Measurements from ENCODE around the gene DNAJA2.
A peak's percentile ranks its signal among the peaks of the same experiment; 100 is the strongest.
"Not testable (repeated sequence)": the region's sequence is repeated elsewhere in the genome, so short reads cannot be mapped to it uniquely, and the experiment has no call there.

The DNAJA2 gene

GRCh38 chr16:46948548-46949166 lies 24.8 kb downstream of the DNAJA2 start:
- DNase-seq (ENCODE audit: low spot score) = no peak
- TF ChIP-seq CTCF (IDR thresholded peaks at IDR 0.05) = no peak
- no peak overlapping the region for H3K4me3 ChIP-seq
- H3K27ac ChIP-seq = no peak overlapping the region

- H3K27ac ChIP-seq = no peak overlapping the region
- TF ChIP-seq CTCF (IDR thresholded peaks at IDR 0.05) = no peak
- no peak for DNase-seq (ENCODE audit: low spot score)
These were observed 25.4 kb downstream of the DNAJA2 start for GRCh38 chr16:46947900-46948547.

GRCh38 chr16:46944713-46945112 lies 28.8 kb downstream of the DNAJA2 start:
- not testable (repeated sequence) for H3K4me3 ChIP-seq; DNase-seq (ENCODE audit: low spot score); H3K27ac ChIP-seq

More at GRCh38 chr16:46947900-46948547, 25.4 kb downstream of the DNAJA2 start:
- no peak overlapping the region for H3K4me3 ChIP-seq

GRCh38 chr16:46937536-46937935 lies 35.9 kb downstream of the DNAJA2 start:
- Histone ChIP-seq H3K4me3 (no peak overlapping the region), H3K27ac (no peak overlapping the region)
- TF ChIP-seq CTCF (IDR thresholded peaks at IDR 0.05) = no peak
- no peak for DNase-seq (ENCODE audit: low spot score)

GRCh38 chr16:46932802-46933201 lies 40.7 kb downstream of the DNAJA2 start:
- DNase-seq (ENCODE audit: low spot score) = no peak
- H3K4me3 ChIP-seq = no peak overlapping the region
- TF ChIP-seq CTCF (IDR thresholded peaks at IDR 0.05) = no peak
- no peak overlapping the region for H3K27ac ChIP-seq

- Histone ChIP-seq H3K4me3 (no peak overlapping the region), H3K27ac (no peak overlapping the region)
- no peak for TF ChIP-seq CTCF (IDR thresholded peaks at IDR 0.05)
- DNase-seq (ENCODE audit: low spot score) = no peak
These were observed 42.6 kb downstream of the DNAJA2 start for GRCh38 chr16:46930861-46931260.

GRCh38 chr16:46929378-46930332 lies 43.8 kb downstream of the DNAJA2 start:
- TF ChIP-seq CTCF (IDR thresholded peaks at IDR 0.05) = peak; percentile 68
- no peak overlapping the region for H3K4me3 ChIP-seq
- no peak overlapping the region for H3K27ac ChIP-seq
- DNase-seq (ENCODE audit: low spot score) = no peak

All from coronary artery (tissue), 2 donors.